Osteoblast (primary cell): ENCODE data around the gene HIGD1A. TPM values are rescaled to one million over a fixed set of nuclear protein-coding genes. Genes with fewer than 3 reads are reported as not detected.

Experiments
- DNase-seq: peaks from one replicate; pipeline ENCODE4 v3.0.0; 2011; ENCODE audit warnings: low spot score, mixed read lengths; ENCODE audit not compliant: insufficient read length; ENCODE audit errors: missing footprints
- H2AFZ ChIP-seq: 2 replicates; pipeline ENCODE4 v1.6.0; 2011; ENCODE audit warnings: mild to moderate bottlenecking, low read length
- H3K27ac ChIP-seq: 2 replicates; pipeline ENCODE4 v1.5.1; 2011; ENCODE audit warnings: mild to moderate bottlenecking, low read depth, low read length, moderate library complexity
- H3K27me3 ChIP-seq: 2 replicates; pipeline ENCODE4 v1.6.0; 2012; ENCODE audit warnings: mild to moderate bottlenecking, control low read depth, inconsistent platforms, low read length, moderate library complexity; ENCODE audit not compliant: insufficient read depth
- H3K36me3 ChIP-seq: 2 replicates; pipeline ENCODE4 v1.5.1; 2011; ENCODE audit warnings: mild to moderate bottlenecking, low read length, control low read depth, moderate library complexity; ENCODE audit not compliant: insufficient read depth
- H3K4me1 ChIP-seq: 2 replicates; pipeline ENCODE4 v1.5.1; 2011; ENCODE audit warnings: mild to moderate bottlenecking, low read length, control low read depth, moderate library complexity; ENCODE audit not compliant: insufficient read depth
- H3K4me2 ChIP-seq: 2 replicates; pipeline ENCODE4 v1.6.0; 2011; ENCODE audit warnings: mild to moderate bottlenecking, low read length; ENCODE audit not compliant: insufficient read depth
- H3K4me3 ChIP-seq: fragments of 200-600 bp; sonication (generic); 3 replicates; pipeline ENCODE4 v1.5.1; 2012; ENCODE audit warnings: mild to moderate bottlenecking, low read length, inconsistent platforms; ENCODE audit not compliant: insufficient read depth
- H3K79me2 ChIP-seq: 2 replicates; pipeline ENCODE4 v1.6.0; 2012; ENCODE audit warnings: mild to moderate bottlenecking, low read length, control low read depth, inconsistent platforms; ENCODE audit not compliant: insufficient read depth
- H3K9me3 ChIP-seq: 2 replicates; pipeline ENCODE4 v1.5.1; 2011; ENCODE audit warnings: low read depth, low read length, control low read depth
- H4K20me1 ChIP-seq: 2 replicates; pipeline ENCODE4 v1.6.0; 2012; ENCODE audit warnings: mild to moderate bottlenecking, low read length, control low read depth; ENCODE audit not compliant: insufficient read depth
- CTCF ChIP-seq: IDR thresholded peaks from 2 replicates; pipeline ENCODE4 v1.5.1; 2011; ENCODE audit warnings: mild to moderate bottlenecking, low read depth, low read length, moderate library complexity; ENCODE audit errors: extremely low read depth
- total RNA-seq: library from RNA; depleted of rRNA; stranded (reverse); fragments of >200 nt; gene quantifications from 2 replicates; pipeline ENCODE4 v1.2.3, GENCODE V29; 2012

The HIGD1A gene
- total RNA-seq, 1 donor, result 88.3 TPM

GRCh38 chr3:42790714-42791229, 13.5 kb downstream of the HIGD1A start:
- Histone ChIP-seq H4K20me1 (no peaks in the 10 kb centered on the region), H2AFZ (no peak overlapping the region), H3K4me2 (no peak overlapping the region), H3K36me3 (peaks cover 19% of the 10 kb centered on the region), H3K4me1 (no peaks in the 10 kb centered on the region), H3K27ac (no peak overlapping the region), H3K79me2 (peaks cover 46% of the 10 kb centered on the region), H3K4me3 (no peak overlapping the region), H3K9me3 (no peaks in the 10 kb centered on the region), H3K27me3 (no peaks in the 10 kb centered on the region)
- DNase-seq, result no peak
- no peak for TF ChIP-seq CTCF

- Histone ChIP-seq H3K36me3 (peaks cover 19% of the 10 kb centered on the region), H3K27me3 (no peaks in the 10 kb centered on the region), H3K27ac (no peak overlapping the region), H3K4me1 (no peaks in the 10 kb centered on the region), H3K9me3 (no peaks in the 10 kb centered on the region), H2AFZ (no peak overlapping the region), H3K4me3 (no peak overlapping the region), H4K20me1 (no peaks in the 10 kb centered on the region), H3K4me2 (no peak overlapping the region), H3K79me2 (peaks cover 23% of the 10 kb centered on the region)
- no peak for TF ChIP-seq CTCF
- DNase-seq, result no peak
Observed at GRCh38 chr3:42786631-42787030, 17.7 kb downstream of the HIGD1A start.

GRCh38 chr3:42786212-42786611, 18.1 kb downstream of the HIGD1A start:
- peaks cover 19% of the 10 kb centered on the region for H3K79me2 ChIP-seq
- no peak for TF ChIP-seq CTCF
- H3K9me3 ChIP-seq, result no peaks in the 10 kb centered on the region
- no peaks in the 10 kb centered on the region for H3K4me1 ChIP-seq
- peaks cover 19% of the 10 kb centered on the region for H3K36me3 ChIP-seq
- H3K27me3 ChIP-seq, result no peaks in the 10 kb centered on the region
- no peak overlapping the region for H3K4me2 ChIP-seq
- H4K20me1 ChIP-seq, result no peaks in the 10 kb centered on the region
- H2AFZ ChIP-seq, result no peak overlapping the region
- H3K4me3 ChIP-seq, result no peak overlapping the region
- DNase-seq, result no peak
- H3K27ac ChIP-seq, result no peak overlapping the region

- H3K27me3 ChIP-seq, result no peaks in the 10 kb centered on the region
- DNase-seq, result peak; percentile 62
- no peak overlapping the region for H3K4me3 ChIP-seq
- peak overlapping the region; percentile 40 for H3K27ac ChIP-seq
- no peaks in the 10 kb centered on the region for H3K9me3 ChIP-seq
- H3K36me3 ChIP-seq, result peaks cover 11% of the 10 kb centered on the region
- H2AFZ ChIP-seq, result no peak overlapping the region
- no peaks in the 10 kb centered on the region for H3K79me2 ChIP-seq
- peaks cover 4% of the 10 kb centered on the region for H4K20me1 ChIP-seq
- peak; percentile 78 for TF ChIP-seq CTCF
- H3K4me2 ChIP-seq, result no peak overlapping the region
- peaks cover 31% of the 10 kb centered on the region for H3K4me1 ChIP-seq
Observed at GRCh38 chr3:42780892-42781700, 23.2 kb downstream of the HIGD1A start.
